ENCODE data around the gene PBRM1.

DNA sequence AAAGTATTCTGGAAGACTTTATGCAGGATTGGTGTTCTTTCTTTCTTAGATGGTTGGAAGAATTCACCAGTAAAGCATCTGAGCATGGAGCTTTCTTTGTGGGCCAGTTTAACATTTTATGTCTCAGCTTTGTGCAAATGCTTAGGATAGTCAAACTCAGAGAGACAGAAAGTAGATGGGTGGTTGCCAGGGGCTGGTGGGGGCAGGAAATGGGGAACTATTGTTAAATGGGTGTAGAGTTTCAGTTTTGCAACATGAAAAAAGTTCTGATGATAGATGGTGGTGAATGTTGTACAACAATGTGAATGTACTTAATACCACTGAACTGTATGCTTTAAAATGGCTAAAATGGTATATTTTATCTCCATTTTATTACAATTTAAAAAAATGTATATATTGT lies 45.0 kb upstream of the PBRM1 start:
- TF ChIP-seq, protein P1, sequence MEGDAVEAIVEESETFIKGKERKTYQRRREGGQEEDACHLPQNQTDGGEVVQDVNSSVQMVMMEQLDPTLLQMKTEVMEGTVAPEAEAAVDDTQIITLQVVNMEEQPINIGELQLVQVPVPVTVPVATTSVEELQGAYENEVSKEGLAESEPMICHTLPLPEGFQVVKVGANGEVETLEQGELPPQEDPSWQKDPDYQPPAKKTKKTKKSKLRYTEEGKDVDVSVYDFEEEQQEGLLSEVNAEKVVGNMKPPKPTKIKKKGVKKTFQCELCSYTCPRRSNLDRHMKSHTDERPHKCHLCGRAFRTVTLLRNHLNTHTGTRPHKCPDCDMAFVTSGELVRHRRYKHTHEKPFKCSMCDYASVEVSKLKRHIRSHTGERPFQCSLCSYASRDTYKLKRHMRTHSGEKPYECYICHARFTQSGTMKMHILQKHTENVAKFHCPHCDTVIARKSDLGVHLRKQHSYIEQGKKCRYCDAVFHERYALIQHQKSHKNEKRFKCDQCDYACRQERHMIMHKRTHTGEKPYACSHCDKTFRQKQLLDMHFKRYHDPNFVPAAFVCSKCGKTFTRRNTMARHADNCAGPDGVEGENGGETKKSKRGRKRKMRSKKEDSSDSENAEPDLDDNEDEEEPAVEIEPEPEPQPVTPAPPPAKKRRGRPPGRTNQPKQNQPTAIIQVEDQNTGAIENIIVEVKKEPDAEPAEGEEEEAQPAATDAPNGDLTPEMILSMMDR (IDR thresholded peaks at IDR 0.05), result no peak
- no peak for TF ChIP-seq POLR2A (IDR thresholded peaks at IDR 0.05)
